MM.1S (cell line): Measurements from ENCODE around the gene CREB5.

ENCODE experiments used
- CTCF ChIP-seq: fragments of 300-600 bp; sonication (generic); IDR thresholded peaks from 2 replicates; pipeline ENCODE4 v1.5.1; 2016; ENCODE audit warnings: antibody characterized with exemption, low read length, mixed read lengths
- EZH2 ChIP-seq: fragments of 300-600 bp; sonication (generic); optimal IDR thresholded peaks from 2 replicates; pipeline ENCODE3; 2017; ENCODE audit warnings: low read depth, mild to moderate bottlenecking, antibody characterized with exemption, low read length, mixed read lengths
- EZH2phosphoT487 ChIP-seq: fragments of 300-600 bp; sonication (generic); IDR thresholded peaks from 2 replicates; pipeline ENCODE4 v1.6.1; 2018; ENCODE audit warnings: antibody characterized with exemption, low read length

DNA sequence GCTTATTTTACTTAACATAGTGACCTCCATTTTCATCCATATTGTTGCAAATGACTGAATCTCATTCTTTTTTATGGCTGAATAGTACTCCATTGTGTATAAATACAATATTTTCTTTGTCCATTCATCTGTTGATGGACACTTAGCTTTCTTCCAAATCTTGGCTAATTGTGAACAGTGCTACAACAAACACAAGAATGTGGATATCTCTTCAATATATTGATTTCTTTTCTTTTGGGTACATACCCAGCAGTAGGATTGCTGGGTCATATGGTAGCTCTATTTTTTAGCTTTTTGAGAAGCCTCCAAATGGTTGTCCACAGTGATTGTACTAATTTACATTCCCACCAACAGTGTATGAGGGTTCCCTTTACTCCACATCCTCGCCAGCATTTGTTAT is 58.0 kb downstream of the CREB5 start:
- TF ChIP-seq CTCF = no peak
- TF ChIP-seq EZH2phosphoT487 = no peak
- no peak for TF ChIP-seq EZH2
